ENCODE results near the gene CERS2.
A peak's percentile ranks its signal among the peaks of the same experiment; 100 is the strongest.

CERS2 gene

DNA sequence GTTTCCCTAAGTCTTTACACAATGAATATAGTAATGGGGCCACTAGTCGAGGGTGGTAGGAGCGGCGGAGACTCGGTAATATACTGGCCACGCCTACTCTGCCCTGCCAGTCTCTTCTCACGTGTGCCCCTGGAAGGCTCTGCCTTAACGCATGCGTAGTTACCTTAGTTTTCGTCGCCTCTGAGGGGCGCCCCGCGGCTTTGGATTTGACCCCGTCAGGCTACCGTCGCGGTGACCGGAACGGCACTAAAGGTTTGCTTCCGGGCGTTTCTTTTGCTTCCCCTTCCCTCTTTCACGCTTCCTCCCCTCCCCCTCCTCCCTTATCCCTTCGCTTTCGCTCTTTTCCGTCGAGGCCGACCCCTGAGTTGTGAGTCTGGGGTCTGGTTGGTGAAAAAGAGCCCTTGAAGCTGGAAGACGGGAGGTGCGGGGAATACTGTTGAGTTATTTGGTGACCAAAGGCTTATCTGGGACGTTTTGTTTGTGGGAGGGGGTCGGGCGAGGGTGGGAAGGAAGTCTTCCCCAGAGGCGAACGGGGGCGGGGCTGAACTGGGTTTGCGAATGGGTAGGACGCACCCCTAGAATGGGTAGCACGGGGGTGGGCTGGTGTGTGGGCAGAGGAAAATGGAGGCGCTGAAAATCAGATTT is 48.4 kb downstream of the CERS2 start, which contains the start of gene SETDB1:
Gene SETDB1 (plus strand): TSS at position 267 of the 645 bp plus-strand sequence. CDS start 1,352 bp downstream, outside the sequence.
- peaks cover 16% of the 10 kb centered on the region for H3K4me1 ChIP-seq (ENCODE audit: control insufficient read depth, low read depth, low read length)
- no peaks in the 10 kb centered on the region for H3K27me3 ChIP-seq (ENCODE audit: control insufficient read depth, insufficient read depth, low read length)
- H3K9me3 ChIP-seq (ENCODE audit: control insufficient read depth, low read depth, low read length), result no peaks in the 10 kb centered on the region
- peak within 1 kb of the TSS; percentile 88 for H3K27ac ChIP-seq (ENCODE audit: low read length)
- H3K4me3 ChIP-seq (ENCODE audit: low read length), result peak within 1 kb of the TSS; percentile 94
- peaks cover 28% of the 10 kb centered on the region for H3K36me3 ChIP-seq (ENCODE audit: control insufficient read depth, low read depth, low read length)
- peak within 1 kb of the TSS; percentile 97 for H3K9ac ChIP-seq (ENCODE audit: low read length)

DNA sequence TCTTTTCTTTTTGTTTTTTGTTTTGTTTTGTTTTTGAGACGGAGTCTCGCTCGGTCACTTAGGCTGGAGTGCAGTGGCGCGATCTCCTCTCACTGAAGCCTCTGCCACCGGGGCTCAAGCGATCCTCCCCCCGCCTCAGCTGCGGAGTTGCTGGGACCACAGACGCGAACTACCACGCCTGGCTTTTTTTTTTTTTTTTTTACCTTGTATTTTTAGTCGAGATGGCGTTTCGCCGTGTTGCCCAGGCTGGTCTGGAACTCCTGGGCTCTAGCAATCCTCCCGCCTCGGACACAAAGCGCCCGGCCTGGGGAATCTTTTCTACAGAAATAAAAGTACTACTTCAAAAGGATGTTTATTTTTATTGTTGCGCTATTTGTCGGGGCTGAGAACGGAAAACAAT is 49.6 kb downstream of the CERS2 start:
- Histone ChIP-seq H3K4me3 (ENCODE audit: low read length) (no peak overlapping the region), H3K9me3 (ENCODE audit: control insufficient read depth, low read depth, low read length) (no peaks in the 10 kb centered on the region), H3K9ac (ENCODE audit: low read length) (no peak overlapping the region), H3K27ac (ENCODE audit: low read length) (no peak overlapping the region), H3K27me3 (ENCODE audit: control insufficient read depth, insufficient read depth, low read length) (no peaks in the 10 kb centered on the region), H3K36me3 (ENCODE audit: control insufficient read depth, low read depth, low read length) (peaks cover 20% of the 10 kb centered on the region), H3K4me1 (ENCODE audit: control insufficient read depth, low read depth, low read length) (peaks cover 16% of the 10 kb centered on the region)

DNA sequence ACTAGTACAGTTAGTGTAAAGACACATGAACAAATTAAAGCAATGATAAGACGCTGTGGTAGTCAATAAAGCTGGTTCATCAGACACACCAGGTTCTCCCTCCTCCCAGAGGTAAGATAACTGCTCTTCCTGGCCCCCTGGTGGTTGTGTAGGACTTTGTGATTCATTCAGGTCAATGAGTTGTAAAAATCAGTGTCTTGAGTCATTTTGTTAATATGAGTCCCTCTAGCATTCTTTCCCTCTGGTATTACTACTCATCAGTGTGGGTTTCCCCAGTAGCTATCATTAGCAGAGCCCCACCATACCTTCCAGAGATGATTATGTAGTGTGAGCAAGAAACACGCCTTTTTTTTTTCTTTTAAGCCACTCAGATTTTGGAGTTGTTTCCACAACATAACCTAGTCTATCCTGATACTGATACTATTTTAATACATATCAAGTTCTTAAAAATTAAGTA is 52.1 kb downstream of the CERS2 start:
- Histone ChIP-seq H3K9me3 (ENCODE audit: control insufficient read depth, low read depth, low read length) (no peaks in the 10 kb centered on the region), H3K4me1 (ENCODE audit: control insufficient read depth, low read depth, low read length) (peaks cover 16% of the 10 kb centered on the region), H3K4me3 (ENCODE audit: low read length) (no peak overlapping the region), H3K27me3 (ENCODE audit: control insufficient read depth, insufficient read depth, low read length) (no peaks in the 10 kb centered on the region), H3K27ac (ENCODE audit: low read length) (peak overlapping the region; percentile 12), H3K9ac (ENCODE audit: low read length) (no peak overlapping the region), H3K36me3 (ENCODE audit: control insufficient read depth, low read depth, low read length) (peaks cover under 1% of the 10 kb centered on the region)

DNA sequence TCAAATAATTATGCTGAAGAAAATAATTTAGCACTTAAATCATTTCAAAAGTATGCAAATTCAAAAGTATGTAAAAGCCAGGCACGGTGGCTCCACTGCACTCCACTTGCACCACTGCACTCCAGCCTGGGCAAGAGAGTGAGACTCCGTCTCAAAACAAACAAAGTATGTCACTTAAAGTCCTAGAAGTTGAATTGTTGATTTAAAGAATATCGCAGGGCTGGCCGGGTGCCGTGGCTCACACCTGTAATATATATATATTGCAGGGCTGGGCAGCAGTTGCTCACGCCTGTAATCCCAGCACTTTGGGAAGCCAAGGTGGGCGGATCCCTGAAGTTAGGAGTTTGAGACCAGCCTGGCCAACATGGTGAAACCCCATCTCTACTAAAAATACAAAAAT is 57.2 kb downstream of the CERS2 start:
- no peaks in the 10 kb centered on the region for H3K36me3 ChIP-seq (ENCODE audit: control insufficient read depth, low read depth, low read length)
- H3K4me3 ChIP-seq (ENCODE audit: low read length), result no peak overlapping the region
- no peaks in the 10 kb centered on the region for H3K27me3 ChIP-seq (ENCODE audit: control insufficient read depth, insufficient read depth, low read length)
- no peaks in the 10 kb centered on the region for H3K9me3 ChIP-seq (ENCODE audit: control insufficient read depth, low read depth, low read length)
- H3K9ac ChIP-seq (ENCODE audit: low read length), result no peak overlapping the region
- no peak overlapping the region for H3K27ac ChIP-seq (ENCODE audit: low read length)
- H3K4me1 ChIP-seq (ENCODE audit: control insufficient read depth, low read depth, low read length), result peaks cover 11% of the 10 kb centered on the region
